ENCODE results near the gene MLLT1. TPM values are rescaled to one million over a fixed set of nuclear protein-coding genes. Genes with fewer than 3 reads are reported as not detected.
A peak's percentile ranks its signal among the peaks of the same experiment; 100 is the strongest.
"Not testable (repeated sequence)": the region's sequence is repeated elsewhere in the genome, so short reads cannot be mapped to it uniquely, and the experiment has no call there.

The MLLT1 gene, protein sequence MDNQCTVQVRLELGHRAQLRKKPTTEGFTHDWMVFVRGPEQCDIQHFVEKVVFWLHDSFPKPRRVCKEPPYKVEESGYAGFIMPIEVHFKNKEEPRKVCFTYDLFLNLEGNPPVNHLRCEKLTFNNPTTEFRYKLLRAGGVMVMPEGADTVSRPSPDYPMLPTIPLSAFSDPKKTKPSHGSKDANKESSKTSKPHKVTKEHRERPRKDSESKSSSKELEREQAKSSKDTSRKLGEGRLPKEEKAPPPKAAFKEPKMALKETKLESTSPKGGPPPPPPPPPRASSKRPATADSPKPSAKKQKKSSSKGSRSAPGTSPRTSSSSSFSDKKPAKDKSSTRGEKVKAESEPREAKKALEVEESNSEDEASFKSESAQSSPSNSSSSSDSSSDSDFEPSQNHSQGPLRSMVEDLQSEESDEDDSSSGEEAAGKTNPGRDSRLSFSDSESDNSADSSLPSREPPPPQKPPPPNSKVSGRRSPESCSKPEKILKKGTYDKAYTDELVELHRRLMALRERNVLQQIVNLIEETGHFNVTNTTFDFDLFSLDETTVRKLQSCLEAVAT
- polyA plus RNA-seq (2012; ENCODE audit: low read depth, missing spikeins), result 13.6 TPM

DNA sequence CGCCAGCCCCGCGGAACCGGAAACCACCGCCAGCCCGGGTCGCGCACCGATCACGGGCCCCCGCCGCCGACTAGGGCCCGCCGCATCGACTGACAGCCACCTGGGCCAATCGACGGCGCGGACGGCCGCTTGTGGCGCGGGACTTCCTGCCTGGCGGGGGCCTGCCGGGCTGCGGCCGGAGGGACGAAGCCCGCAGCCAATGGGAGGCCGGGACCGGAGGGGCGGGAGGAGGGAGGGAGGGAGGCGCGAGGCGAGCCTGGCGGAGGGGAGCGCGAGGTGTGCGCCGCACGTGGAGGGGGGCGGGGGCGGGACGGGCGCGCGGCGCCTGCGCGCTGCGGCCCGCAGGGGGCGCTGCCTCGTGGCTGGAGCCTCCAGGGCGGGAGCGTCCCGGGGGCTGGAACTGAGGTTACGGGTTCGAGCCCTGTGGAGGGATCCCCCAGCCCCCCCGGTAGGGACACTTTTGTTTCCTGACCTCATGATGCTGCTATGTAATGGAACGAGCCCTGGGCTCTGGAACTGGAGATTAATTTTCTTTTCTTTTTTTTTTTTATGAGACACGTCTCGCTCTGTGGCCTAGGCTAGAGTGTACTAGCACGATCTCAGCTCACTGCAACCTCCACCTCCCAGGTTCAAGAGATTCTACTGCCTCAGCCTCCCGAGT lies at the start of gene MLLT1:
Gene MLLT1 (minus strand): TSS at position 45 of the 661 bp plus-strand sequence. CDS start 191 bp downstream, outside the sequence.
- FAIRE-seq, result peak; percentile 100
- peak; percentile 100 for DNase-seq (ENCODE audit: insufficient read length, low spot score)
- TF ChIP-seq POU2F2 (IDR thresholded peaks at IDR 0.05; ENCODE audit: low read depth, low read length) (no peak), PAX5 (IDR thresholded peaks at IDR 0.05; ENCODE audit: insufficient read depth, low read length, severe bottlenecking) (no peak), POLR2AphosphoS5 (IDR thresholded peaks at IDR 0.05; ENCODE audit: low read depth, low read length) (no peak), POLR2A (IDR thresholded peaks at IDR 0.05; ENCODE audit: low read depth, low read length) (no peak), SPI1 (IDR thresholded peaks at IDR 0.05; ENCODE audit: low read depth, low read length) (no peak), TAF1 (IDR thresholded peaks at IDR 0.05; ENCODE audit: low read depth, low read length) (no peak)

DNA sequence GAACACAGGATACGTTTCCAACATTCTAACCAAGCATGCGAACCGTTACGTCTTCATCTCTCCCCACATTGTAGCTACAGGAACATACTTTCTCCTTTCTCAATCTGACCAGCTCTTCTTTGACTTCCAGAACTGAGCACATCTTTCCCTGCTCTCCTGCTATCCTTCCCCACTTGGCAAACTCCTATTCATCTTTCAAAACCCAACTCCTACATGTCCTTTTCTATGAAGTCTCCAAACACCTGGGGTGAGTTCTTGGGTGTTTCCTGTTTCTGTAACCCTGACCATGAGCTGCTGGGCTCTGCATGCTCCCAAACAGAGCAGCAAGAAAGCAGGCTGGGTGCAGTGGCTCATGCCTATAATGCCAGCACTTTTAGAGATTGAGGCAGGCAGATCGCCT lies 47.0 kb upstream of the MLLT1 start:
- FAIRE-seq (no peak), DNase-seq (ENCODE audit: insufficient read length, low spot score) (no peak)
- no peak for TF ChIP-seq PAX5 (IDR thresholded peaks at IDR 0.05; ENCODE audit: insufficient read depth, low read length, severe bottlenecking)
- no peak for TF ChIP-seq POLR2AphosphoS5 (IDR thresholded peaks at IDR 0.05; ENCODE audit: low read depth, low read length)
- TF ChIP-seq SPI1 (IDR thresholded peaks at IDR 0.05; ENCODE audit: low read depth, low read length), result no peak
- TF ChIP-seq TAF1 (IDR thresholded peaks at IDR 0.05; ENCODE audit: low read depth, low read length), result no peak
- no peak for TF ChIP-seq POLR2A (IDR thresholded peaks at IDR 0.05; ENCODE audit: low read depth, low read length)
- TF ChIP-seq POU2F2 (IDR thresholded peaks at IDR 0.05; ENCODE audit: low read depth, low read length), result no peak

GRCh38 chr19:6325614-6326013 lies 45.8 kb upstream of the MLLT1 start:
- TF ChIP-seq PAX5 (IDR thresholded peaks at IDR 0.05; ENCODE audit: insufficient read depth, low read length, severe bottlenecking) (no peak), TAF1 (IDR thresholded peaks at IDR 0.05; ENCODE audit: low read depth, low read length) (no peak), SPI1 (IDR thresholded peaks at IDR 0.05; ENCODE audit: low read depth, low read length) (no peak), POU2F2 (IDR thresholded peaks at IDR 0.05; ENCODE audit: low read depth, low read length) (no peak), POLR2AphosphoS5 (IDR thresholded peaks at IDR 0.05; ENCODE audit: low read depth, low read length) (no peak), POLR2A (IDR thresholded peaks at IDR 0.05; ENCODE audit: low read depth, low read length) (no peak)
- DNase-seq (ENCODE audit: insufficient read length, low spot score) (no peak), FAIRE-seq (no peak)

DNA sequence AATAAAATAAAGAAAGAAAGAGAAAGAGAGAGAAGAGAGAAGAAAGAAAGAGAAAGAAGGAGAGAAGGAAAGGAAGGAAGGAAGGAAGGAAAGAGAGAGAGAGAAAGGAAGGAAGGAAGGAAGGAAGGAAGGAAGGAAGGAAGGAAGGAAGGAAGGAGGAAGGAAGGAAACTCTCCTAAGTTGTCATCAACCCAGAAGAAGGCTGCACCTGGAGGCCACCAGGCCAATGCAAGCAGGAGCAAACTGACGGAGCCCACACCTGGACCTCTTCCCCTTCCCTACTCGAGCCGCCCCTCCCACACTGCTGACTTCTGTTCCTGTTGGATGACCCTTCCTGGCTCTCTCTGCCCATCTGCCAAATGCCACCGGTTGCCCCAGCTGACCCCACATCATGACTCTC lies 45.0 kb upstream of the MLLT1 start:
- TF ChIP-seq SPI1 (IDR thresholded peaks at IDR 0.05; ENCODE audit: low read depth, low read length) (no peak), POLR2A (IDR thresholded peaks at IDR 0.05; ENCODE audit: low read depth, low read length) (no peak), POLR2AphosphoS5 (IDR thresholded peaks at IDR 0.05; ENCODE audit: low read depth, low read length) (no peak), POU2F2 (IDR thresholded peaks at IDR 0.05; ENCODE audit: low read depth, low read length) (no peak), PAX5 (IDR thresholded peaks at IDR 0.05; ENCODE audit: insufficient read depth, low read length, severe bottlenecking) (no peak), TAF1 (IDR thresholded peaks at IDR 0.05; ENCODE audit: low read depth, low read length) (no peak)
- FAIRE-seq (no peak), DNase-seq (ENCODE audit: insufficient read length, low spot score) (no peak)

- FAIRE-seq, result no peak
- DNase-seq (ENCODE audit: insufficient read length, low spot score), result no peak
- no peak for TF ChIP-seq SPI1 (IDR thresholded peaks at IDR 0.05; ENCODE audit: low read depth, low read length)
- no peak for TF ChIP-seq PAX5 (IDR thresholded peaks at IDR 0.05; ENCODE audit: insufficient read depth, low read length, severe bottlenecking)
- TF ChIP-seq POU2F2 (IDR thresholded peaks at IDR 0.05; ENCODE audit: low read depth, low read length), result no peak
- TF ChIP-seq POLR2A (IDR thresholded peaks at IDR 0.05; ENCODE audit: low read depth, low read length), result no peak
- TF ChIP-seq POLR2AphosphoS5 (IDR thresholded peaks at IDR 0.05; ENCODE audit: low read depth, low read length), result no peak
- no peak for TF ChIP-seq TAF1 (IDR thresholded peaks at IDR 0.05; ENCODE audit: low read depth, low read length)
These were observed 42.5 kb upstream of the MLLT1 start for GRCh38 chr19:6322284-6322683.

DNA sequence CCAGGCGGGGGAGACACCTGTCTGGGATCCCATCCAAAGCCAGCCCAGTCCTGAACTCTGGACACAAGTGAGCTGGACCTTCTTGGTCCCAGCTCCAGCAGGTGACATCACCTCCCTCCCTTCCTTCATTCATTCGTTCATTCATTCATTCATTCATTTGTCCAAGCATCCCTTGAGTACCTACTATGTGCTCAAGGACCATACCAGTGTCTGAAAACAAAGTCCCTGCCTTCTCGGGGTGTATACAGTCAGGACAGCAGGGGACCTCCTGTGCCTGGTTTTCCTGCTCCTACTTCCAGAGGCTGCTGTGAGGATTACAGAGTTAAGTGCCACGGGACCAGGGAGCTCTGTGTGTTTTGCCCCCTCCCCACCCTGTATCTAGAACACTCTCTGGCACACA lies 39.6 kb upstream of the MLLT1 start:
- DNase-seq (ENCODE audit: insufficient read length, low spot score), result no peak
- no peak for FAIRE-seq
- TF ChIP-seq POLR2AphosphoS5 (IDR thresholded peaks at IDR 0.05; ENCODE audit: low read depth, low read length) (no peak), PAX5 (IDR thresholded peaks at IDR 0.05; ENCODE audit: insufficient read depth, low read length, severe bottlenecking) (no peak), POLR2A (IDR thresholded peaks at IDR 0.05; ENCODE audit: low read depth, low read length) (no peak), SPI1 (IDR thresholded peaks at IDR 0.05; ENCODE audit: low read depth, low read length) (no peak), TAF1 (IDR thresholded peaks at IDR 0.05; ENCODE audit: low read depth, low read length) (no peak), POU2F2 (IDR thresholded peaks at IDR 0.05; ENCODE audit: low read depth, low read length) (no peak)

DNA sequence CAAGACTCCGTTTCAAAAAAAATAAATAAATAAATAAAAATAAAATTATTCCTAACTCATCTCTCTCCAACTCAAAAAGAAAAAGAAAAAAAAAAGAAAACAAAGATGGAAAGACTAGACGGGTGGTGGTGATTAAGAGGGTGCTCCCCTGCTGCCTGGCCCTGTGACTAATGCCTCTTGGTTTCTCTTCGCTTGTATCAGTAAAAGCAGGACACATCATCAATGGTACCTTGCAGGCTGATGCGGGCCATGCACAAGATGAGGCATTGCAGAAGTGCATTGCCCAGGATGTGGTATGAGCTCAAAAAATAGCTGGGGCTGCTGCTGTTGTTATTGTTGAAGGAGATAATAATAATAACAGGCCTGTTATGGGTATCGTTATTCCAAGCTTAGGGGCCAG lies 39.0 kb upstream of the MLLT1 start:
- TF ChIP-seq SPI1 (IDR thresholded peaks at IDR 0.05; ENCODE audit: low read depth, low read length), result no peak
- no peak for TF ChIP-seq POLR2A (IDR thresholded peaks at IDR 0.05; ENCODE audit: low read depth, low read length)
- TF ChIP-seq POU2F2 (IDR thresholded peaks at IDR 0.05; ENCODE audit: low read depth, low read length), result no peak
- no peak for TF ChIP-seq TAF1 (IDR thresholded peaks at IDR 0.05; ENCODE audit: low read depth, low read length)
- no peak for TF ChIP-seq POLR2AphosphoS5 (IDR thresholded peaks at IDR 0.05; ENCODE audit: low read depth, low read length)
- TF ChIP-seq PAX5 (IDR thresholded peaks at IDR 0.05; ENCODE audit: insufficient read depth, low read length, severe bottlenecking), result no peak
- no peak for FAIRE-seq

GRCh38 chr19:6315646-6316045 lies 35.9 kb upstream of the MLLT1 start:
- not testable (repeated sequence) for DNase-seq (ENCODE audit: insufficient read length, low spot score); FAIRE-seq

More for the DNA sequence above, 39.0 kb upstream of the MLLT1 start:
- DNase-seq (ENCODE audit: insufficient read length, low spot score), result no peak

- FAIRE-seq, result no peak
- TF ChIP-seq TAF1 (IDR thresholded peaks at IDR 0.05; ENCODE audit: low read depth, low read length), result no peak
- TF ChIP-seq POLR2AphosphoS5 (IDR thresholded peaks at IDR 0.05; ENCODE audit: low read depth, low read length), result no peak
- no peak for TF ChIP-seq PAX5 (IDR thresholded peaks at IDR 0.05; ENCODE audit: insufficient read depth, low read length, severe bottlenecking)
- no peak for TF ChIP-seq POLR2A (IDR thresholded peaks at IDR 0.05; ENCODE audit: low read depth, low read length)
- TF ChIP-seq SPI1 (IDR thresholded peaks at IDR 0.05; ENCODE audit: low read depth, low read length), result no peak
- TF ChIP-seq POU2F2 (IDR thresholded peaks at IDR 0.05; ENCODE audit: low read depth, low read length), result no peak
These were observed 33.7 kb upstream of the MLLT1 start for GRCh38 chr19:6313398-6313969.

More at GRCh38 chr19:6313398-6313969, 33.7 kb upstream of the MLLT1 start:
- no peak for DNase-seq (ENCODE audit: insufficient read length, low spot score)

Measured in GM12891 (cell line).